Raji (cell line): ENCODE data around the gene FAM163B.

Source experiments
- POLR2A ChIP-seq: IDR thresholded peaks from 2 replicates; pipeline ENCODE4 v1.6.1; 2011; ENCODE audit warnings: low read depth, low read length, control low read depth; ENCODE audit not compliant: insufficient read depth

Gene FAM163B

GRCh38 chr9:133566817-133567216 lies 42.4 kb downstream of the FAM163B start:
- no peak for TF ChIP-seq POLR2A

DNA sequence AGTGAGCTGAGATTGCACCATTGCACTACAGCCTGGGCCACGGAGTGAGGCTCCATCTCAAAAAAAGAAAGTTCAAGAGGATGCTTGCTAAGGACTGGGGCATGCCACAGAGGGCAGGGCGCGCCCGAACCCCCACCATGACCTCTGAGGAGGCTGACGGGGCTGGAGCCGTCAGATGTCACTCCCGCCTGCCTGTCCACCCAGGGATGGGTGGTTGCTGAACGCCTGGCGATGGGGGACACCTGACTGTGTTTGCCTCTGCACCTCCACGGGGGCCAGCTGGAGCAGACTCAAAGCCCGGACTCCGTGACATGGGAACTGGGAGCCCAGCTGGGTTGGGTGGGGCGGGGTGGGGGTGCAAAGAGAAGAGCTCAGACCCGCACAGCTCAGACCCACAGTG lies 42.8 kb downstream of the FAM163B start:
- TF ChIP-seq POLR2A, result no peak

DNA sequence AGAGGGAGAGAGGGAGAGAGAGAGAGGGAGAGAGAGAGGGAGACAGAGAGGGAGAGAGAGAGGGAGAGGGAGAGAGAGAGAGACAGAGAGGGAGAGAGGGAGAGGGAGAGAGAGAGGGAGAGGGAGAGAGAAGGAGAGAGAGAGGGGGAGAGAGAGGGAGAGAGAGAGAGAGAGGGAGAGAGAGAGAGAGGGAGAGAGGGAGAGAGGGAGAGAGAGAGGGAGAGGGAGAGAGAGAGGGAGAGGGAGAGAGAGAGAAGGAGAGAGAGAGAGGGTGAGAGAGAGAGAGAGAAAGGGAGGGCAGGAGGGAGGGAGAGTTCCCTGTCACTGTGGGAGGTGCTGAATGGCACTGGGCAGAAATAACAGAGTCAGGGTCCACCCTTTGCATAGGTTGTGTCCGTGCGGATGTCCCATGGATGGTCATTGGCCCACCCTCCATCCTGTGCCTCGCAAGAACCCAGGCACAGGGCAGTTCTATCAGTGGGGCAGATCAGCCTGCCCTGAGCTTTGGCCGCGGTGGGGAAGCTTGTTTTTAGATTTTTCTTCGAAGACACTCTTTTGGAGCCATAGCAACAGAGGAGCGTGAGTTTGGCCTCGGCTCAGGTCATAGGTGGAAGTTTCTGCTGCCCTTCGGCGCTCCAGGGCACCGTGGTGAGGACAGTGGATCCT lies 44.6 kb downstream of the FAM163B start:
- no peak for TF ChIP-seq POLR2A

- no peak for TF ChIP-seq POLR2A
Measured at GRCh38 chr9:133563291-133563796, 45.8 kb downstream of the FAM163B start.

DNA sequence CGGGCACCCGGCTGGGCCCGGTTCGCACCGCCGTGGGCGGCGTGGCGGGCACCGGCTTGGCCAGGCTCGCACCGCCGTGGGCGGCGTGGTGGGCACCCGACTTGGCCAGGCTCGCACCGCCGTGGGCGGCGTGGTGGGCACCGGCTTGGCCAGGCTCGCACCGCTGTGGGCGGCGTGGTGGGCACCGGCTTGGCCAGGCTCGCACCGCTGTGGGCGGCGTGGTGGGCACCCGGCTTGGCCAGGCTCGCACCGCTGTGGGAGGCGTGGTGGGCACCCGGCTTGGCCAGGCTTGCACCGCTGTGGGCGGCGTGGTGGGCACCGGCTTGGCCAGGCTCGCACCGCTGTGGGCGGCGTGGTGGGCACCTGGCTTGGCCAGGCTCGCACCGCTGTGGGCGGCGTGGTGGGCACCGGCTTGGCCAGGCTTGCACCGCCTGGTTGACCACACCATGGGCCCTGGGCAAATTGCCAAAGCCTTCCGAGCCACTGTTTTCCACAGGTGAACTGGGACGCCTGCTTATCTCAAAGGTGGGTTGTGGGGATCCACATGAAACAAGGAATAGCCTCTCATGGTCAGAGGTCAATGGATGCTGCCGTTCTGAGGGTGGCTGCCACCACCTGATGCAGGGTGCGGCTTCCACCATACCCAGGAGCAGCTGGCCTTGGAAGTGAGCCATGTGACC lies 46.4 kb downstream of the FAM163B start:
- TF ChIP-seq POLR2A, result no peak

DNA sequence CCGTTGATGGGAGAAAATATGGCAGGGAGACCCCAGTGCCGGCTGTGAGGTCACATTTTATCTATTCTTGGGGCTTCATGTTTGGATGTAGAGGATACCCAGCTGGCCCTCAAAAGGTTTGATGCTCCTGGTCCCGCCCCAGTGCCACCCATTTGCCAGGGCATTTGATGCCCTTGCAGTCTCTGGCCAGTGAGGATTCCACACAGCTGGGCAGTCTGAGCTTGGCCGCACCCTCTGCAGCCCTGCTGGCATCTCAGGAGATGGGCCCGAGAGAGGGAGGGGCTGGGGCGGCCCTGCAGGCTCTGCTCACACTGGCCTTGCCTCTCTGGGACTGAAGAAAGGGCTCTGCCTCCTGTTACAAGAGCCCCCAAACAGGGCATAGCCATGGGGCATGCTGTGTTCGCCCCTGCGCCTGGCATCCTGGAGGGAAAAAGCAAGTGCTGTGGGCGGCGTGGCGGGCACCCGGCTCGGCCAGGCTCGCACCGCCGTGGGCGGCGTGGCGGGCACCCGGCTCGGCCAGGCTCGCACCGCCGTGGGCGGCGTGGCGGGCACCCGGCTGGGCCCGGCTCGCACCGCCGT lies 47.1 kb downstream of the FAM163B start:
- no peak for TF ChIP-seq POLR2A

GRCh38 chr9:133560944-133561343 lies 48.2 kb downstream of the FAM163B start:
- TF ChIP-seq POLR2A, result no peak

- no peak for TF ChIP-seq POLR2A
Measured at GRCh38 chr9:133560311-133560710, 48.9 kb downstream of the FAM163B start.

DNA sequence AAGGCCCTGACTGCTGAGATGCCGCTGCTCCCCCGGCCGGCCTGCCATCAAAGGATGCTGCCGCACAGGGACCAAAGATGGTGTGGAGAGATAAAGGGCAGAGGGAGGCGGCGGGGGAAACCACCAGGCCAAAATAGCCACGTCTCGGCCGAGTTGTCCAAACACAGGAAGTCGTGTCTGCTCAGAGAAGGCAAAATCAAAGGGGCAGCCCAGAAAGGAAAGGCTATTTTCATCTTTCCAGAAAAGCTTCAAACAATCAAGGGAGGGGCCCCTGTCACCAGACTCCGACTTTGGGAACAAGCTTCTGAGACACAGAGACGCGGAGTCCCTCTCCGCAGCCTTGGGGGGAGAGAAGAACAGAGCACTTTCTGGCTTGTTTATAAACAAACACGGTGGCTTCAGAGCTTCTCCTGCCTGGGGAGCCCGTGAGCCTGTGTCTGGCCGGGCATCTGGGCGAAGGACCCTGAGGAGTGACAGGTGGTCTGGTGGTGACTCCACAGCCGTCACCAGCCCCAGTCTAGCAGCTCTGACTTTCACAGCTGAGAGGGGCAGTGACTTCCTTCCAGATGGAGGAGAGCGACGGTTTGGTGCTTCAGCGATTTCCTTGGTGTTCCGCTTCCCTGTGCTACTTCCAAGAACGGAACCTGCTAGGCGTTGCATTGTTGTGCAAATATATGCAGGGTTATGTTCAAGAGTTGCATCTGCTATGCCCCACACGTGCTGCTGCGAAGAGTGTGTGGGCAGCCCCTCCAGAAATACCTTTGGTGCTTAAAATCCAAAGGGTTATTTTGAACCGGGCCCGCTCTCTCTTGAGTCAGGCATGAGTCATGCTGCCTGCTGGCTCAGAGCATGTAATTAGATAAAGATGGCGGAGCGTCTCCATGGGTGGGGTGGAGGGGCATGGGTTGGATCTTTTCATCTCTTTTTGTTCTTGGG lies 50.7 kb downstream of the FAM163B start:
- no peak for TF ChIP-seq POLR2A

DNA sequence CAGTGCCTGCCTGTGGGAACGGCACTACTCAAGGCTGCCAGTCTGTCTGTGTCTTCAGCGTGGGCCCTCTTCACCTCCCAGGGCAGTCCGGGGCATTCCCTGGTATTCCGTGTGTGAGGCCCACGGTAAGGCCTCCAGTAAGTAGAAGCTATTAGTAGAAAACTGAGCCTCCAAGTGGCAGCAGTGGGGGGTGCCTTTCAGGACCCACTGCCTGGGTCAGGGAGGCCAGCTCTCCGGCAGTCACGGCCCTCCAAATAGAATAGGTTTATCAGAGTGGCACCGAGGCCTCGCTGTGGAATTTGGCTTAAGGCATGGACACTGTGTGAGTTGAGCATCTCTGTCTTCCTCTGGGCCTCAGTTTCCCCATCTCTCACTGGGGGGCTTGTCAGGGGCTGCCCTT lies 51.6 kb downstream of the FAM163B start:
- no peak for TF ChIP-seq POLR2A

DNA sequence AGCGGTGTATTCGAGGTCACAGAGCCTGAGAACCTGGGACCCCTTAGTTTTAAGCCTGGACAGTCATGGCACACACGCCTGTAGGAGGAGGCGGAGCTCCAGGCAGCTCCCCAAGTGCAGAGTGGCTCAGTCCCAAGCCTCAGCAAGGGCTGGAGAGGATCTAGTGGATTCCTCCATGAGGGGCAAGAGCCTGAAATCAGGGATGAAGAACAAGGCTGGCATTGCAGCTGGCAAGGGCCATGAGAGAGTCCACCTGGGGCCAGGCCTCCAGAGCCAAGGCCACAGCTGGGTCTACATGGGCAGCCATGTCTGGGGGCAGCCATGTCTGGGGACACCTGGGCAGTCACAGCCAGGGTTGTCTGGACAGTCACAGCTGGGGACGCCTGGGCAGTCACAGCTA lies 52.8 kb downstream of the FAM163B start:
- no peak for TF ChIP-seq POLR2A

DNA sequence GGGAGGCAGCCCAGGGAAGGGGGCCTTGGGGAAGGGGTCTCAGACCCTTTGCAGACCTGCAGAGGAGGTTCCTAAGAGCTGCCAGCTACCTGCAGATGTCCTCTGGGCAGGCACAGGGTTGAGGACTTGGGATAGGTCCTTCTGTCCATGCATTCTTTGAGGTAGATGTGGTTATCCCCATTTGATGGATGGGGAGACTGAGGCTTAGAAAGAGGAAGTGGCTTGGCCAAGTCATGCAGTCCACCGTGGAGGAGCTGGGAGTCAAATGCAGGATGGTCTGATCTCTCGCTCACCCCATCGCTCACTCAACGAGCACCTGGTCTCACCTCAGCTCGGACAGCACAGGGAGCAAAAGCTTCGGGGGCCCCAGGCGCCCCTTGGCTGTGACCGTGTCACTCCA lies 54.5 kb downstream of the FAM163B start:
- TF ChIP-seq POLR2A, result no peak

- TF ChIP-seq POLR2A, result no peak
Measured at GRCh38 chr9:133553973-133554713, 55.0 kb downstream of the FAM163B start.

GRCh38 chr9:133553123-133553522 lies 56.1 kb downstream of the FAM163B start:
- TF ChIP-seq POLR2A, result no peak
